GM18858 (cell line): ENCODE measurements around the gene KRTAP10-5.
"Not testable (repeated sequence)": the region's sequence is repeated elsewhere in the genome, so short reads cannot be mapped to it uniquely, and the experiment has no call there.

Source experiments
- ATAC-seq: cut with Tn5 transposase; IDR thresholded peaks from one replicate; pipeline ENCODE4 v1.9.1; 2021; ENCODE audit not compliant: unreplicated experiment

KRTAP10-5 gene

DNA sequence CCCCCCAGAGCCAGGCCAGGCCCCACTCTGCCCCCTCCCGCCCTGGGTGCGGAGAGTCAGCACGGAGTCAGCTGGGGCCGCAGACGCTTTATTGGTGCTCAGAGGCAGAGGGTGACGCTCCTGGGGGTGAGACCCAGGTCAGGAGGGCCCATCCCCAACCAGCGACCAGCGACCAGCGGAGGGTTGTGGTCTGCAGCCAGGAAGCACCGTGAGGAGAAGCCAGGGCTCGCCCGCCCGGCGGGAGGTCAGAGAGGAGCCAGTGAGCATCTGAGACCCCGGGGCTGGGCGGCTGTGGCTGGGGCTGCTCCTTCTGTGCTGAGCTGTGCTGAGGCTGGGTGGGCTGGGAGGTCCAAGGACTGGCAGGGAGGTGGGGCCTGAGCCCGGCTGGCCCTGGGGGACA, 30.1 kb downstream of the KRTAP10-5 start:
- not testable (repeated sequence) for ATAC-seq

- ATAC-seq = no peak
These were observed 30.7 kb downstream of the KRTAP10-5 start for GRCh38 chr21:44549525-44550211.

GRCh38 chr21:44548922-44549321, 31.5 kb downstream of the KRTAP10-5 start:
- ATAC-seq = no peak

GRCh38 chr21:44548381-44548780, 32.0 kb downstream of the KRTAP10-5 start:
- no peak for ATAC-seq

- ATAC-seq = no peak
These were observed 32.6 kb downstream of the KRTAP10-5 start for GRCh38 chr21:44547656-44548331.

DNA sequence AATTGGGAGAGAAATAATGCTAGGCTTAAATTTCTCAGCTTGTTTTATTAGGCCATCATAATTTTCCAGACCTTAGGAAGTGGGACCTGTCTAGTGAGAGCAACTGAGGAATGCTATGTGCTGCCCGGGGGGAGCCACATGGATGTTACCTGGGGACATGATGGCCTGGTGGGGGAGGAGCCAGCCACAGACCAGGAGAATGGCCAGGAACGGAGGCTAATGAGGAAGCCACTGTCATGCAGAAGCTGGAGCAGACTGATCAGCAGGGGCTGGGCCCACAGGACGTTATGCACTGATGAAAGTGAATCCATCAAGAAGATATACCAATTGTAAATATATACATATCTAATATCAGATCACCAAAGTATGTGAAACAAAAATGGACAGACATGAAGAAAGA, 35.8 kb downstream of the KRTAP10-5 start:
- ATAC-seq = no peak

GRCh38 chr21:44542716-44543115, 37.7 kb downstream of the KRTAP10-5 start:
- no peak for ATAC-seq

DNA sequence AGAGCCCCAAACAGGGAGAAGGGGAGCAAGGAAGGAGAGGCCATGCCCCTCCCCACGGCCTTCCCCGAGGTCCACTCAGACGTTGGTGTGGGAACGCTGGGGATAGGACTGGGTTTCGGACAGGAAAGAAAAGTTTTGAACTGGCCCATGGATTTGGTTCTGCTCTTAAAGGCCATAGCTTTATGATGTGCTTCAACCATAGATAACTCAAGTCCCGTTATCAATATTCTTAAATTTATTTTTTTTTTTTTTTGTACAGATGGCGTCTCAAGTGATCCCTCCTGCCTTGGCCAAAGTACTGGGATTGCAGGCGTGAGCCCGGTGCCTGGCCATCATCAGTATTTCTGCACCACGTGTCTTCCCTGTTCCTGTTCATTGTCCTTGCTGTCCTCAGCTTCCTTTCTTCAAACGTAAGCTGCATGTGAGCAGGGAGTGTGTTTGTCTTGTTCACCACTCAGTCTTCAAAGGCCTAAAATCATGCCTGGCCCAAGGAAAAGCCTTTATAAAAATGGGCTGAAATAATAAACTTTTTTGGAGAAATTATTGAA, 39.6 kb downstream of the KRTAP10-5 start:
- no peak for ATAC-seq

DNA sequence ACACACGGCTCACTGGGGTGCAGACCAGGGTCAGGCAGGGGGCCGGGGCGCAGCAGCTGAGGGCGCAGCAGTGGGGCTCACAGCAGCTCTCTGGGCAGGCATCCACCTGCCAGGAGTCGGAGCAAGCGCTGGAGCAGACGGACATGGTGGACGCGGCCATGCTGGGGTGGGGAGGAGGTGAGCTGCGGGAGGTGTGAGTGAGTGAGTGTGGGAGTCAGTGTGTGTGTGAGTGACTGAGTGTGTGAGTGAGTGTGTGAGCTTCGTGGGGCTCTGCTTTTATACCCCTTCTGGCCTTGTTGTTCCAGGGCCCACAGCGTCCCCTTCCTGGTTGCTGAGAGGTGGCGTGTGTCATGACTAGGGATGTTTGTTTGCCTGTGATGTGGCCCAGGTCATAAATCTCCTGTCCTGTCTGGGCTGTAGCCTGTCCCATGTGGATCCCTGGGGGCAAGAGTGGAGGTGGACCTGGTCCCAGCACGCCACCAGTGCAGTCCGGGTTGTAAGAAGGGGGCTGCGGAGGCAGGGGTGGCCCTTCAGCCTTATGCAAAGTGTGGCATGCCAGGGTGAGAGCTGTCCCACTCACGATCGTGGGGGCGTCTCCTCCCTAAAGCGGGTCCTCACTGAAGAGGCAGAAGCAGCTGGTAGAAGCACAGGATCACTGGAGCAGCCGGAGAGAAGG, 40.3 kb downstream of the KRTAP10-5 start, which contains the start of gene KRTAP10-1:
TSS of gene KRTAP10-1 (minus strand) at position 205 of the 676 bp plus-strand sequence. CDS start at position 160, 45 bp downstream.
- ATAC-seq = no peak

DNA sequence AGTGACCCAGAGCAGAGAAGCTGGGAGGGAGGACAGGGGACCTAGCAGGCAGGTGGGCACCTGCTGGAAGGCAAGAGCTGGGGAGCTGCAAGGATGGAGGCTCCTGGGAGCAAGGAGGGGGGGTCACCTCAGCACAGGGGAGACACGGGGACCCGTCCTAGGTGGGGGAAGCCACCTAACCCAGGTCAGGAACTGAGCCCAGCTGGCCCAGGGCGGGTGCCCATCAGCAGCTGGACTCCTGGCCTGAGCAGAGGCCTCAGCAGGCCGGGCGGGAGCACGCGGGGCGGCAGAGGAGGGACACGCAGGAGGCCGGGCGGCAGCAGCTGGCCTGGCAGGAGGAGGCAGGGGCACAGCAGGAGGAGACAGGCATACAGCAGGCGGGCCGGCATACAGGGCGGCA, 41.4 kb downstream of the KRTAP10-5 start:
- no peak for ATAC-seq

- ATAC-seq = no peak
These were observed 42.2 kb downstream of the KRTAP10-5 start for GRCh38 chr21:44537930-44538911.

DNA sequence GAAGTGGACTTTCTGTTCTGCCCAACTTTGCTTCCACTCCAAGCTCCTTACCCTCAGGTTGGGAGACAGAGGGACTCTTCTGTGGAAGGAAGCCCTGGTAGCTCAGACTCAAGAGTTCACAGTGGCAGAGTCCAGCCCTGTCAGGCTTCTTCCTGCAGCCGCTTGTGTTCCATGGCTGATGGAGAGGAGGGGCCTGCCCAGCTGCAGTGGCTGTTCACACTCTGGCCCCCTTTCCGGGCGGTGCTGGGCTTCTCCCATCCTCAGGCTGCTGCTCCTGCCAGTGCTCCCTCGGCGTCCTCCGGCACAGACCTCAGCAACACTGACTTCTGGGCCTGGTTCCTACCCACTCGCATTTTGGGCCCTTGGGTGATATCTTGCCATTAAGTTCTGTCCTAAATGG, 44.4 kb downstream of the KRTAP10-5 start:
- ATAC-seq = no peak

- no peak for ATAC-seq
These were observed 45.7 kb downstream of the KRTAP10-5 start for GRCh38 chr21:44534688-44535087.

- ATAC-seq = no peak
These were observed 46.3 kb downstream of the KRTAP10-5 start for GRCh38 chr21:44533891-44534627.

GRCh38 chr21:44533121-44533890, 47.1 kb downstream of the KRTAP10-5 start:
- no peak for ATAC-seq

DNA sequence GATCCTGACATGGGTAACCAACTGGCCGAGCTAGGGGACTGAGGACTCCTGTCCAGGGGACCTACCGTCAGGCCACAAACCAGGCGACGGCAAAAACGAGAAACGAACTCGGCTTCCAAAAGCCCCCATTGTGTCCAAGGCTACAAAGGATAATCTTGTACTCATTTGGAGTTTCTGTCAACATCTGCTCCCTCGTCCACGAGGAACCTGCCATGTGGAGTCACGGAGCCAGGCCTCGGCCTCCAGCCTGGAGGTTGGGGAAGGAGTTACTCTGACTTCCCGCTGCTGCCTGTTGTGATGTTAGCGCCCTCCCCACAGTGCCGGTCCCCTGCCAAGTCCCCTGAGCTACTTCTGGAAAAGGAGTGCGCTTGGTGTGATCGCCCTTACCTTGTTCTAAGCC, 47.7 kb downstream of the KRTAP10-5 start:
- ATAC-seq = no peak

DNA sequence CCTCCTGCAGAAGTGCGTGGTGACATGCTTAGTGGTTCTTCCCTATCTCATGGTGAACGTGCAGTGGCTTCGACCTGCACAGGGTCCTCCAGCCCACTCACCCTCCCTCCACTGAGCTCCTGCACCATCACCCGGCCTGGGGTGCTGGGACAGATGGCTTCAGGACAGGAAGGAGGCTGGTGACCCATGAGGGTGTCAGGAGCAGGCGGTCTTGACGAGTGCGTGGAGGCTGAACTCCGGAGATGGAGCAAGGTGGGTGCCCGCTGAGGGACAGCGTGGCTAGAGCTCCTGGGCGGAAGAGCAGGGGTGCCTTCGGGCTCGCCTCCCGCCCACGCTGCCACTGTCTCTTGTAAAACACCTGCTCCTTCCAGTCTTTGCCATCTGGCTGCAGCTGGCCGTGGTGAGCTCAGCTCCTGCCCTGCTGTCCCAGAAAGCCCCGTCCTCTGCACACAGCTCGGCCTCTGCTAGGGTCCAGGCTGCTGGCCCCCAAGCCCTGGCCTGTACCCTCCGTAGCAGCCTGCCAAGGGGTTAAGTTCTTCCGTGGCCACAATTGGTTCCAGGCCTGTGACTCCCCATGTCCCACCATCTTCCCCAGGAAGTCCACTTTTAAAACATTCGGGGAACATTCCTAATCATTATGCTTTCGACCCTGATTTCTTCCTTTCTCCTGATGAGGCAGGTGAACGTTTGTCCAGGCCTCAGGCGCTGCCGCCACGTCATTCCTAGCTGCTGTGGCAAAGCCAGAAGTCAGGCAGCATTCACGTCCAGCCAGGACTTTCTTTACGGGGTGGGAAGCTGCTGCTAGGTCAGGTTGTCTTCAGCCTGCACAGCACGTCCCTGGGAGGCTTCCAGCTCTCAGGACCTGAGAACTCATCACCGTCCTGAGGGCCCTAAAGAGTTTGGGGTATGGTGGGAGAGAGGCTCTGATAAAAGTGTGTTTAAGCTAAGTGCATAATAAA, 48.5 kb downstream of the KRTAP10-5 start:
- ATAC-seq = no peak
